HCT116 (cell line): ENCODE data around the gene PAX2. TPM values are rescaled to one million over a fixed set of nuclear protein-coding genes. Genes with fewer than 3 reads are reported as not detected.

Experiments used
- ATAC-seq: fragments of 200-7000 bp; cut with Tn5 transposase; 2 replicates; pipeline ENCODE4 v1.9.1; 2020; ENCODE audit warnings: mild to moderate bottlenecking, moderate library complexity
- BruUV-seq: library from RNA; stranded (reverse); fragments of 400-500 nt; replicated peaks from 2 replicates; lab custom pipeline; 2021; lab: Mats Ljungman, UMichigan
- CTCF ChIA-PET: fragments of 300-600 bp; sonication (Branson Sonifier 250); formaldehyde crosslinking; loops from one replicate; lab custom pipeline; 2021; ENCODE audit warnings: antibody characterized with exemption; lab: Charles Lee
- POLR2A ChIA-PET: fragments of 300-600, 350-600 bp; sonication (Branson Sonifier 250); formaldehyde crosslinking; loops from one replicate; lab custom pipeline; 2021; ENCODE audit warnings: antibody characterized with exemption; lab: Charles Lee
- RAD21 ChIA-PET, 2 experiments: fragments of 300-600 bp; sonication (Branson Sonifier 250); formaldehyde crosslinking; loops; one replicate each; lab custom pipeline; 2023; ENCODE audit warnings: low total read pairs in 2 of 2; ENCODE audit not compliant: uncharacterized antibody in 2 of 2, unreplicated experiment in 2 of 2, low non-redundant PET in 1 of 2; lab: Charles Lee
- DNase-seq: peaks from one replicate; pipeline ENCODE4 v3.0.0-alpha.2; 2010; ENCODE audit warnings: low read depth, low spot score
- H2AFZ ChIP-seq: fragments of 200-600 bp; shearing (Covaris generic), sonication (generic); 2 replicates; pipeline ENCODE4 v1.6.1; 2017; ENCODE audit warnings: low read depth, mixed run types, mixed read lengths, antibody characterized with exemption, low read length; ENCODE audit not compliant: poor library complexity, severe bottlenecking
- H3K27ac ChIP-seq: 2 replicates; pipeline ENCODE4 v1.5.1; 2012; ENCODE audit warnings: low read depth, low read length
- H3K27me3 ChIP-seq: fragments of 200-600 bp; sonication (generic); 2 replicates; pipeline ENCODE4 v1.6.1; 2016; ENCODE audit warnings: mixed run types, low read length, mixed read lengths; ENCODE audit not compliant: insufficient read depth
- H3K36me3 ChIP-seq, 2 experiments: fragments of 200-500 bp in 1 of 2; fragments of 200-600 bp in 1 of 2; sonication (Bioruptor generic) in 1 of 2; sonication (generic) in 1 of 2; 2 replicates each; pipeline versions ENCODE4 v1.5.1 to v1.6.1; 2014 to 2016; ENCODE audit warnings: low read length in 2 of 2, inconsistent platforms in 1 of 2, mixed read lengths in 1 of 2, mixed run types in 1 of 2; ENCODE audit not compliant: insufficient read depth in 2 of 2, control insufficient read depth in 1 of 2
- H3K4me1 ChIP-seq, 2 experiments: fragments of 200-600 bp in 1 of 2; sonication (generic) in 1 of 2; 2 replicates each; pipeline versions ENCODE4 v1.5.1 to v1.6.1; 2012 to 2017; ENCODE audit warnings: low read length in 2 of 2, inconsistent platforms in 1 of 2, mild to moderate bottlenecking in 1 of 2, mixed read lengths in 1 of 2, mixed run types in 1 of 2, moderate library complexity in 1 of 2; ENCODE audit not compliant: insufficient read depth in 2 of 2, control insufficient read depth in 1 of 2
- H3K4me2 ChIP-seq: fragments of 200-600 bp; sonication (generic); 2 replicates; pipeline ENCODE4 v1.6.1; 2017; ENCODE audit warnings: mixed run types, low read length, mixed read lengths
- H3K4me3 ChIP-seq, 2 experiments: fragments of 200-600 bp in 1 of 2; sonication (generic) in 1 of 2; replicated peaks in 1 of 2; 2 replicates each; pipeline ENCODE4 v1.5.1; 2011 to 2016; ENCODE audit warnings: low read length in 2 of 2, control low read depth in 1 of 2, low read depth in 1 of 2, mild to moderate bottlenecking in 1 of 2, mixed read lengths in 1 of 2, mixed run types in 1 of 2
- H3K79me2 ChIP-seq: fragments of 200-600 bp; sonication (generic); 2 replicates; pipeline ENCODE4 v1.6.1; 2017; ENCODE audit warnings: mild to moderate bottlenecking, mixed run types, low read length, moderate library complexity, mixed read lengths; ENCODE audit not compliant: insufficient read depth
- H3K9ac ChIP-seq: fragments of 200-600 bp; sonication (generic); 2 replicates; pipeline ENCODE4 v1.6.1; 2016; ENCODE audit warnings: low read length, mixed read lengths
- H3K9me2 ChIP-seq: fragments of 200-600 bp; sonication (generic), shearing (Covaris generic); 2 replicates; pipeline ENCODE4 v1.6.1; 2017; ENCODE audit warnings: mixed run types, mild to moderate bottlenecking, moderate library complexity; ENCODE audit not compliant: insufficient read depth
- H3K9me3 ChIP-seq, 2 experiments: fragments of 200-500 bp in 1 of 2; fragments of 200-600 bp in 1 of 2; sonication (Bioruptor generic) in 1 of 2; sonication (generic) in 1 of 2; 2 replicates each; pipeline ENCODE4 v1.6.1; 2014 to 2017; ENCODE audit warnings: low read length in 2 of 2, mixed read lengths in 2 of 2, inconsistent platforms in 1 of 2, low read depth in 1 of 2, mild to moderate bottlenecking in 1 of 2, mixed run types in 1 of 2, moderate library complexity in 1 of 2; ENCODE audit not compliant: control insufficient read depth in 1 of 2, insufficient read depth in 1 of 2
- H4K20me1 ChIP-seq: fragments of 200-600 bp; sonication (generic), shearing (Covaris generic); 2 replicates; pipeline ENCODE4 v1.6.1; 2017; ENCODE audit warnings: mixed run types, mild to moderate bottlenecking, moderate library complexity; ENCODE audit not compliant: insufficient read depth
- ATF3 ChIP-seq: IDR thresholded peaks from 2 replicates; pipeline ENCODE4 v1.6.1; 2012
- CTCF ChIP-seq, 3 experiments: fragments of 200-600 bp in 1 of 3; sonication (generic) in 1 of 3; IDR thresholded peaks in 2 of 3; conservative IDR thresholded peaks in 1 of 3; 2 replicates each; pipeline ENCODE4 v1.5.1; 2012 to 2017; ENCODE audit warnings: low read depth in 2 of 3, low read length in 2 of 3, antibody characterized with exemption in 1 of 3, borderline replicate concordance in 1 of 3, control low read depth in 1 of 3, mild to moderate bottlenecking in 1 of 3, mixed read lengths in 1 of 3, mixed run types in 1 of 3, moderate library complexity in 1 of 3; ENCODE audit not compliant: insufficient read depth in 1 of 3
- EGR1 ChIP-seq: IDR thresholded peaks from 2 replicates; pipeline ENCODE4 v1.6.1; 2012; ENCODE audit warnings: low read depth
- MAX ChIP-seq: IDR thresholded peaks from 2 replicates; pipeline ENCODE4 v1.6.1; 2012
- SRF ChIP-seq: IDR thresholded peaks from 2 replicates; pipeline ENCODE4 v1.6.1; 2012; ENCODE audit warnings: low read depth
- YY1 ChIP-seq: IDR thresholded peaks from 2 replicates; pipeline ENCODE4 v1.6.1; 2011; ENCODE audit warnings: low read length, low read depth, moderate library complexity, mild to moderate bottlenecking; ENCODE audit not compliant: insufficient replicate concordance; ENCODE audit errors: extremely low read depth
- intact Hi-C: fragments of 100-400 bp; cut with micrococcal nuclease; formaldehyde crosslinking; loops from 2 replicates; pipeline ENCODE4 v1.10.0; 2022
- total RNA-seq: library from RNA; stranded (reverse); gene quantifications from one replicate; pipeline ENCODE4 v1.2.1, GENCODE V29; 2021; ENCODE audit not compliant: unreplicated experiment

Gene PAX2
- total RNA-seq, 1 experiment from 2014 or later: 5.0 TPM

- RAD21 ChIA-PET: no interaction called here
These were observed 14.5 kb upstream of the PAX2 start for GRCh38 chr10:100730725-100731406.

More at GRCh38 chr10:100730725-100731406, 14.5 kb upstream of the PAX2 start:
- Histone ChIP-seq H3K4me2 (peak overlapping the region; percentile 97), H4K20me1 (no peaks in the 10 kb centered on the region), H3K9me2 (no peaks in the 10 kb centered on the region), H3K9ac (peak overlapping the region; percentile 53), H3K36me3 (no peaks in the 10 kb centered on the region), H3K27ac (peak overlapping the region; percentile 12; the same call in 1 of the 2 replicates), H3K79me2 (no peaks in the 10 kb centered on the region), H3K9me3 (no peaks in the 10 kb centered on the region), H2AFZ (peak overlapping the region; percentile 92), H3K4me1 (peaks cover 32 to 37% of the 10 kb centered on the region in 2 experiments), H3K27me3 (no peaks in the 10 kb centered on the region), H3K4me3 (peak overlapping the region; percentile 52 to 62)
- DNase-seq (no peak), ATAC-seq (peak; percentile 7)
- no TSS peak for BruUV-seq
- ChIA-PET CTCF (no interaction called here), POLR2A (no interaction called here)
- intact Hi-C loops: no loop called here
- TF ChIP-seq YY1: no peak
- TF ChIP-seq EGR1: peak; percentile 89
- no peak for TF ChIP-seq ATF3
- no peak; the same call in 1 of the 2 replicates for TF ChIP-seq MAX
- TF ChIP-seq CTCF (IDR thresholded peaks at IDR 0.05 in 2 of 3, conservative IDR thresholded peaks at IDR 0.05 in 1 of 3; ENCODE audit: borderline replicate concordance in 1 of 3, insufficient read depth in 1 of 3, low read depth in 2 of 3, low read length in 2 of 3): no peak
- TF ChIP-seq SRF: no peak
